HG02852 (cell line): ENCODE data around the gene APBA2.
"Not testable (repeated sequence)": the region's sequence is repeated elsewhere in the genome, so short reads cannot be mapped to it uniquely, and the experiment has no call there.

Source experiments
- ATAC-seq: cut with Tn5 transposase; IDR thresholded peaks from one replicate; pipeline ENCODE4 v1.9.1; 2021; ENCODE audit warnings: mild to moderate bottlenecking, moderate library complexity; ENCODE audit not compliant: unreplicated experiment

The APBA2 gene

DNA sequence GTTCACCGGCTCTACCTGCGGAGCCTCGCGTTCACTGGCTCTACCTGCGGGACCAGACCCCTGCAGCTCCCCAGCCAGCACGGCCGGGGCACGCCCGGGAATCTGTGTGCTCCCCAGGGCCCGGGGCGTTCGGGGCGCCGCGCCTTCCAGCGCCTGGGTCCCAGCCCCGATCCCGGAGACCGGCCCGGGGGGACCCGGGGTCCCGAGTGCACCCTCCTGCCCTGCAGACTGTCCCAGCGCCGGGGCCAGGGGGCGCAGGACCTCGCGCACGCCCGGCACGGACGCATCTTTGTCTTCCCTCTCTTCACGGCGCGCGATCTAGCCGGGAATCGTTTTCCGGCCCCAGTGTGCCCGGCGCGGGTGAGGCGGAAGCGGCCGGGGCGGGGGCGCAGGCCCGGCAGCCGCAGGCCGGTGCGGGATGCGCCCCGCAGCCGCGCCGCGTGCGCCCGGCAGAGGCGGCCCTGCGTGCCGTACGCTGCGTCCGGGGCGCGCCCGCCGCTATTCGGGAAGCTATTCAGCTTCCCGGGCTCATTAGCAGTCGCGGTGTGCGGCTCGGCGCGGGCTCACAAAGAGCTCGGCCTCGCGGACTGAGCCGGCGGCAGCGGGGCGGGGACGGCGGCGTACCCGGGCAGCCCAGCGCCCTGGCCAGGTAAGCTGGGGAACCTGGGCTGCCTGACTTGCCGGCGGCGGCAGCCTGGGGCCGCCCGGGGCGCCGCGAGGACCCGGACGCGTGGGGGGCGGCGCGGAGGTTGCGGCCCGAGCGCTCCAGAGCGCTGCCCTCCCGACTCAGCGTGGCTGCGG lies at the start of gene APBA2:
APBA2 (plus strand) TSS at position 345 of the 801 bp plus-strand sequence. CDS start 167,911 bp downstream, outside the sequence.
- ATAC-seq = no peak

DNA sequence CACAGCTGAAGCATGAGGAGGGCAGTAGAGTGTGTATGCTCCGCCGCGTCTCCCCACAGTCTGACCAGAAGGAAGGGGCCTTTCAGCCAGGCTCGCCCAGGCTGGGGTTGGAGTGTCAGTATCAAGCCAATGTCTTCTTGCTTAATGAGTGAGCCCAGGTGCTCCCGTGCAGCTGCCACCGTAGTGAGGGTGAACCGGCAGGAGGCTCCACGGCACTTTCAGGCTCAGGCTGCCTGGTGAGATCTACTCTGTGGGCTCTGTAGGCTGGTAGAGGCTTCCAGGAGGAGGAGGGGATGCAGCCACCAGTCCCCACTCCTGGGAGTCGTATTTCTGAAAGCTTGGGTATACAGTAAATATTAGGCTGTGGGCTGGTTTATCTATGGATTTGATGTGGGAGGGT lies 45.5 kb upstream of the APBA2 start:
- ATAC-seq = not testable (repeated sequence)

DNA sequence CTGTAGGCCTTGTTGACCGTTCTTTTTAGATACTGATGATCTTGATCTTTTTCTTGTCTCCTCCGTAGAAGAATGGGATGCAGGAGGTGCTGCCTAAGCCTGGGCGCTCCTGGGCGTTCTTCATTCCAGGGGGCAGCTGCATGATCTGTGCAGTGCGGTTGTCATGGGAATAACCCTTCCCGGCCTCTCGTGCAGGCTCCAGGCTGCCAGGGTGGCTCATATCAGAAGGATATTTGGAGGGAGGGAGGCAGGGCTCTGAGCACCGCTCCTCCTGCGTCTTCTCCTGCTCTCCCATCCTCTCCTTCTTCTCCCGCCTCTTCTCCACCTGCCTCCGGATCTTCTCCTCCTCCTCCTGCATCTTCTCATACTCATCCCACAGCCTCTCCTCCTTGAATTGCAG lies 43.6 kb upstream of the APBA2 start:
- not testable (repeated sequence) for ATAC-seq

DNA sequence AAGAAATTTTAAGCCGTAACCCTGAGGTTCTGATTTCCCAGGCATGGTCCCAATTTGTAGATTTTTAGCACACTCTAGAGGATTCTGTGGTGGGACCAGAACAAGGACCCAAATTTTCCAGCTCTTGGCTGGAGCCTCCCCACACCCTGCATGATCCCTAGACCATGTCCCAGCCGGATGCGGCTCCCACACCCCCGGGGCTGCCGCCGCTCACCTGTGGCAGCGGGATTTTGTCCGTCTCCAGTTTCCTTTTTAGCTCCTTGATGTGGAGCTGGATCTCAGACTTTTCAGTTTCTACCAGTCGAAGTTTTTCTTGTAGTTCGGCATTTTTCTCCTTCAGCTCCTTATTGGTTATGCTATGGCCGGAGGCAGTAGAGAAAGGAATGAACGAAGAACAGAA lies 42.3 kb upstream of the APBA2 start:
- ATAC-seq = not testable (repeated sequence)

DNA sequence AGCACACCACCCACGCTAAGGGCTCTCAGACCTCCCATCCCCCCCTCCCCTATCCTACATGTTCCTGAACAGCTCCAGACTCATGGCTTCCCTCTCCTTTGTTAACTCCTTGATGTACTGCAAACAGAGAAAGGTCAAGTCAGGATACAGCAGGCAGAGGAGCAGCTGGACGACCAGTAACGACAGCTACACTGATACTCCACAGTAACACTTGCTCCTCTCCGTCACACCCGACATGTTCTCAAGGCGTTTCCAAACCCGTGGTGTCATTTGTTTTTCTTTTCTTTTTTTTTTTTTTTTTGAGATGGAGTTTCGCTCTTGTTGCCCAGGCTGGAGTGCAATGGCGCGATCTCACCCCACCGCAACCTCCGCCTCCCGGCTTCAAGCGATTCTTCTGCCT lies 41.6 kb upstream of the APBA2 start:
- not testable (repeated sequence) for ATAC-seq

DNA sequence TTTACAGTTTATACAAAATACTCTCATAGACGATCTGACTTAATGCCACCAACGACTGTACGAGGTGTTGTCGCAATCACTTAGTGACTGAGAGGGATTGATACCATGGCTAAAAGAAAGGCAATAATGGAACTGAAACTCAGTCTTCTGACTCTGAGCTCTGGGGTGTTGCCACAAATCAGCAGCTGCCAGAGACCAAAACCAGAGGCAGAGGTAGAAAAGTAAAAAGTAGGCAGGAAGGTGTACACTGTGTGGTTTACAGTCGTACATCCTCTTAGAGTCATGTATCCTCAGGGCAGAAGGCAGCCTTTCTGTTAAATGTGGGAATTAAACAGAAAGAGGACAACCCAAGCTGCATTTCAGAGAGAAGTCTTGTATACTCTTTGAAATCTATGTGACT lies 38.5 kb upstream of the APBA2 start:
- not testable (repeated sequence) for ATAC-seq

DNA sequence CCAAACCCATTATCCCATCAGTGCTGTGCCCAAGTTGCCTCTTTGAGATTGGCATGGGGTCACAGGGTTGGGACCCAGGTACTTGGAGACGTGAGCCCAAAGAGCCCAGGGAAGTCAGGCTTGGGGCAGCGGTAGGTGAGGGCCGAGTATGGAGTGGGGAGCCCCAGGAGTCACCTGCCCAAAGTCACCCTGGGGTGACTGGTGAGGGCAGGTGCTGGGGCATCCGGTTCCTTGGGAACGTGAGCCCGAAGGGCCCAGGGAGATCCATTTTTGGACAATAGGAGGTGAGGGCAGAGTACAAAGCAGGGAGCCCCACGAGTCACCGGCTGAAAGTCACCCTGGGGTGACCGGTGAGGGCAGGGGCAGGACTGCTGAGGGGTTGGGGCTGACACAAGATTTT lies 37.8 kb upstream of the APBA2 start:
- ATAC-seq = not testable (repeated sequence)

DNA sequence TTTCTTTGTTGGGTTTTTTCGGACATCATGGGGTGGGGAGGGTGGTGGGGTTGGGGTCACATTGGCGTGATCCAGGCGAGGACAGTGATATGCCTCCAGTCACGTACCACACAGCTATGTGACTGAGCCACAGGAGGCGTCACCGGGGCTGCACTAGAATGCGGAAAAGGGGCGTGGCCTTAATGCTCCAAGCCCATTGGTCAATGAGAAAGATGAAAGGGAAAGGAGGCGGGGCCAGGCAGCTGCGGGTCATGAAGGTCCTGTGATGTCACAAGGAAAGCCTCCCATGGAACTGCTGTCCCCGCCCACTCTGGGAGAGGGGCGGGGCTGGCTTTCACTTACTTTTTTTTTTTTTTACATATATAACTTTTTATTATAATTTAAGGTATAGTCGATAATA lies 37.3 kb upstream of the APBA2 start, which contains the start of gene GOLGA6L7:
GOLGA6L7 (minus strand) TSS at position 124 of the 400 bp plus-strand sequence; CDS start at position 29, 95 bp downstream.
- ATAC-seq = not testable (repeated sequence)

DNA sequence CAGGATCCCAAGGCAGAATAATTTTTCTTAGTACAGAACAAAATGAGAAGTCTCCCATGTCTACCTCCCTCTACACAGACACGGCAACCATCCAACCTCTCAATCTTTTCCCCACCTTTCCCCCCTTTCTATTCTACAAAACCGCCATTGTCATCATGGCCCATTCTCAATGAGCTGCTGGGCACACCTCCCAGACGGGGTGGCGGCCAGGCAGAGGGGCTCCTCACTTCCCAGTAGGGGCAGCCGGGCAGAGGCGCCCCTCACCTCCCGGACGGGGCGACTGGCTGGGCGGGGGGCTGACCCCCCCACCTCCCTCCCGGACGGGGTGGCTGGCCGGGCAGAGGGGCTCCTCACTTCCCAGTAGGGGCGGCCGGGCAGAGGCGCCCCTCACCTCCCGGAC lies 36.5 kb upstream of the APBA2 start:
- not testable (repeated sequence) for ATAC-seq

DNA sequence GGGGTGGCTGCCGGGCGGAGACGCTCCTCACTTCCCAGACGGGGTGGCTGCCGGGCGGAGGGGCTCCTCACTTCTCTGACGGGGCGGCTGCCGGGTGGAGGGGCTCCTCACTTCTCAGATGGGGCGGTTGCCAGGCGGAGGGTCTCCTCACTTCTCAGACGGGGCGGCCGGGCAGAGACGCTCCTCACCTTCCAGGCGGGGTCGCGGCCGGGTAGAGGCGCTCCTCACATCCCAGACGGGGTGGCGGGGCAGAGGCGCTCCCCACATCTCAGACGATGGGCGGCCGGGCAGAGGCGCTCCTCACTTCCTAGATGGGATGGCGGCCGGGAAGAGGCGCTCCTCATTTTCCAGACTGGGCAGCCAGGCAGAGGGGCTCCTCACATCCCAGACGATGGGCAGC lies 36.0 kb upstream of the APBA2 start:
- not testable (repeated sequence) for ATAC-seq

DNA sequence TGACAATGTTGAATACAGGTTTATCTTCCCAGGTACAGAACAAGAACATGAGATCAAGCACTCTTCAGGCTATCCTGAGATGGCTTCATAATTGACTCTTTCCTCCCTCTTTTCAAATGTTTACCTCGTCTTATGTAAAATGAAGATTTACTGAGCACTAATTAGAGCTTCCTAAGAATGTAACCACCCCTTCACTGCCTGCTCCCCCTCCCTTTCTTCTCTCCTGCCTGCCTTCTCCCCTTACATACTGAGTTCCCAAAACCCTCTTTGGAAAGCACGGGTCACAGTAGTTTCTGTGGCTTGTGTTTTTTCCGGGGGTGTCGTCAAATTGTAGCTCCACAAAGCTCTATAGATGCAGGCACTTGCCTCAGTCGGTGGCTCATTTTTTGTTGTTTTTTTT lies 32.1 kb upstream of the APBA2 start:
- not testable (repeated sequence) for ATAC-seq

DNA sequence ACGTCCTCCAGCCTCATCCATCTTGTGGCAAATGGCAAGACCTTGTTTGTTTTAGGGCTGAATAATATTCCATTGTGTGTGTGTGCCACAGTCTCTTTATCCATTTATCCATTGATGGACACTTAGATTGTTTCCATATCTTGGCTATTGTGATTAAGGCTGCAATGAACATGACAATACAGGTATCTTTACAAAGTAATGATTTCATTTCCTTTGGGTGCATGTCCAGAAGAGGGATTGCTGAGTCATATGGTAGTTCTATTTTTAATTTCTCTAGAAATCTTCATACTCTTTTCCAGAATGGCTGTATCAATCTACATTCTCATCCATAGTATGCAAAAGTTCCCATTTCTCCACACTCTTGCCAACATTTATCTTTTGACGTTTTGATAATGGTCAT lies 31.2 kb upstream of the APBA2 start:
- not testable (repeated sequence) for ATAC-seq

DNA sequence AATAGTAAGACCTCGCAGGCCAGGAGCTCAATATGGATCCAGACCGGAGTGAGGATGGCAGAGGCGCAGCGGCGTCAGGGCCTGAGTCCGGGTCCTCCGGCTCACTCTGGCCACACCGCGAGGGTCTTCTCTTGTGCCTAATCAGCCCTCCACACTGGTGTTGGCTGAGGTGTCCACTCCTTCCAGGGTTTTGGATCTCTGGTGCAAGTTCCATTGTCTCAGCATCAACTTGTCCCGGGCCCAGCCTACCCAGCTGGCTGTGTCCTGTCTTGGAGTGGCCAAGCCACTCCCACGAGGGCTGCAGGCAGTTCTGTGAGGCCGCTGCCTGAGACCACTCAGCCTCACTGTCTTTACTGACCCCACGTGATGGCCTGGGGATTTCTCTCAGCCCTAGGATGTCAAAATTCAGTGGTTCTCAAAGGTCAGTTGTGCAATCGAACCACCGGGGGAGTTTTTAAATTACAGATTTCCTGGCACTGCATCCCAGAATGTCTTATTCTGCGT lies 24.7 kb upstream of the APBA2 start:
- ATAC-seq = no peak

DNA sequence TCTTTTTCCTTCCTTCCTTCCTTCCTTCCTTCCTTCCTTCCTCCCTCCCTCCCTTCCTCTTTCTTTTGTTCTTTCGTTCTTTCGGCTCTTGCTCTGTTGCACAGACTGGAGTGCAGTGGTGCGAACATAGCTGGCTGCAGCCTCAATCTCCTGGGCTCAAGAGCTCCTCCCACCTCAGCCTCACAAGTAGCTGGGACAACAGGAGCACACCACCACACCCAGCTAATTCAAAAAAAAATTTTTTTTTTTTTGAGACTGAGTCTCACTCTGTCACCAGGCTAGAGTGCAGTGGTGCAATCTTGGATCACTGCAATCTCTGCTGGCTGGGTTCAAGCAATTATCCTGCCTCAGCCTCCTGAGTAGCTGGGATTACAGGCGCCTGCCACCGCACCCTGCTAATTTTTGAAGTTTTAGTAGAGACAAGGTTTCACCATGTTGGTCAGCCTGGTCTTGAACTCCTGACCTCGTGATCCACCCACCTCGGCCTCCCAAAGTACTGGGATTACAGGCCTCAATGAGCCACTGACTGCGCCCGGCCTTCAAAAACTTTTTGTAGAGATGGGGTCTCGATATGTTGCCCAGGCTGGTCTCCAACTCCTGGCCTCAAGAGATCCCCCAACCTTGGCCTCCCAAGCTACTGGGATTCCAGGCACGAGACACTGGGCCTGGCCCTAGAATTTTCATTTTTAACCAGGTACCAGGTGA lies 24.0 kb upstream of the APBA2 start:
- ATAC-seq = not testable (repeated sequence)

DNA sequence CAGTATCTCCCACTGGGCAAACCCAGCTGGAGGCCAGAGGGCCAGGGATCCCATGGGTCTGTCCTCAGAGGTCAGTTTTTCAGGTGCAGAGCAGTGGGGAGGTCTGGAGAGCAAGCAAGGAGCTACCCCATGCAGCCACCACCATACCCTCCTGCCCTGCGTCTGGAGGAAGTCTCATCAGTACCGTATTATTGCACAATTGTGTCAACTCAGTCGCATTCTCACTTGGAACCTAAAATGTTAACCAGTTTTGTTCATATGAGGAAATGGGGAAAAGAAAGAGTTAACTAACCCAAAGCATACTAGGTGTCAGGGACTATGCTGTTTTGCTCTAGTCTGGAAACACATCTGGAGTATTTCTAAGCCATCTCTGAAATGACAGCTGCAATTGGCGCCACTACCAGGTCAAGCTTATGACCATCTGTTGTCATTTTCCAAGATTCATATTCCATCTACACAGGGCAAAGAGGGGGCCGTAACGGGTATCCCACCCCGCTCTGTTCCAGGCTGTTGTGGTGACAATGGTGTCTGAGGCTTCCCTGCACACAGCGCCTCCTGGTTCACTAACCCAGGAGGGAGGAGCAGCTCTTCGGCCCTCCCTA lies 16.9 kb upstream of the APBA2 start:
- no peak for ATAC-seq

DNA sequence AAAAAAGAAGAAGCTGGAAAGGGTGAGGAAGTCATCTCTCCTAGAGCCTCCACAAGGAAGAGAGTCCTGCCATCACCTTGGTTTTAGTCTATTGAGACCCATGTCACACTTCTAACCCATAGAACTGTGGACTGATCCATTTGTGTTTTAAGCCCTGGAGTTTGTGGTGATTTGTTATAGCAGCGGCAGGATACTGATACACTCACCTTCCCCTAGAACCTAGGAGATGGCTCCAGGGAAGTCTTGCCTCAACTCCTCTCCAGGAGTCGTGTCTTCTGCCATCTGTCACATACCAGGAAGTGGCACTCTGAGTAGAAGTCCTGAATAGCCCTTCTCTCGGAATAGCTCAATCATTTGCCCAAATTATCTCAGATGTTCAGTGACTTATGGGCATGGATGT lies 14.6 kb upstream of the APBA2 start:
- no peak for ATAC-seq

DNA sequence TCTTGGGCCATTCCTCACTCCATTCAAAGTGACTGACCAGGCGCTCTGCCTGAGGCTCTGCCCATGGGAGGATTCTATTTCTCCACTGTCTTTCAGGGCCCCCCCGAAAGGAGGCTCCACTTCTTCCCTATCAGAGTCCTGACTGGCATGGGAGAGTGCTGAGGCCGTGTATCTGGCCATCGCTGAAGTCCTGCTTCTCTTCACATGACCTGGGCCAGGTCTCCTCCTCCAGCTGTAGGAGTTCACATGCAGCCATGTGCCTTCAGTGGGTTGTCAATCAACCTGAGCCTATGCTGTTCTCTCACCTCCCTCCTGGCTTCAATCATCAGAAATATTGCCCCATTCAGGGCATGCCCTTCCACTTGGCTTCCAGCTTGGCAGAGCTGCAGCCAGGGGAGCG lies 12.8 kb upstream of the APBA2 start:
- ATAC-seq = no peak

DNA sequence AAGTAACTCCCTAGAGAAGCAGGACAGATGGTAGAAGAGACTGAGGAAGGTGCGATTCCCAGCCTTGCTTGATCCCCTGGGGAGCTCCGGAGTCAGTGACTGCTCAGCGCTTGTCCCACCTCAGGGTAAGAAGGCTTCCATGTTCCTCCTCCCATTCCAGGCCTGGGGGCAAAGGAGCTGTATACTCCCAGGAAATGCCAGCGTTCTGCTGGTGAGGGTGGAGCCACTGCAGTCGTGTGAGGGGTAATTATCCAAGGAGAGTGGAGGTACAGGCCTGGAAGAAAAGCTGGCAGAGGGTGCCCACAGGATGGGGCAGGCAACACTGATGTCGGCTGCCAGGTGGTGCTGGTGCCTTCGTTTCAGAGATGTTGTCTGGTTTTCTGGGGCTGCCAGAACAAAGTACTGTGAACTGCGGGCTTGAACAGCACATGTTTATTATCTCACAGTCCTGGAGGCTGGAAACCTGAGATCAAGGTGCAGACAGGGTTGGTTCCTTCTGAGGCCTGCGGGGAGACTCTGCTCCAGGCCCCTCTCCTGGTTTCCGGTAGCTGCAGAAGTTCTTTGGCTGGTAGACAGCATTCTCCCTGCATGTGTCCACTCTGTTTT lies 12.1 kb upstream of the APBA2 start:
- no peak for ATAC-seq

DNA sequence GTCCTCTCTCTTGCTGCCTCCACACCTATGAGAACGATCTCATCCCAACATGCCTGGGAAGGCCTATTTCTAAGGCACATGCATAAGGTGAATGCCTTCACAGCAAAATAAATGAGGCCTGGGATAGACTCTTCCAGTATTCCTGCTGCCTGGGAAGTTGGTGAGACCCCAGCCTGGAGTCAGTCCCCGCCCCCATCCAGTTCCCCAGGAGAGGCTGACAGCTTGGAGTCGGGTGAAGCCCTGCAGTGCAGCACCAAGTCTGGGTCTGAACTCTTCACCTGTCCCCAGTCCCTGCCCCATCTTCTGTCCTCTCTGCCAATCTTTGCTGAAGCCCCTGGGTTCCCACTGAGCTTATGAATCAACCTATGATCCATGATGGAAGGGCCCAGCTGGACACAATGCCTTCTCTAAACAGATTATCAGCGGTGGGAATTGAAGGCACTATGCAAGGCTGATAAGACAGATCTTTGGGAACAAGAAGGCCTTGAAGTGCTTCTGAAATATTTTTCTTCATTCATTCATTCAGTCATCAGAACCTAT lies 10.2 kb upstream of the APBA2 start:
- ATAC-seq = no peak

DNA sequence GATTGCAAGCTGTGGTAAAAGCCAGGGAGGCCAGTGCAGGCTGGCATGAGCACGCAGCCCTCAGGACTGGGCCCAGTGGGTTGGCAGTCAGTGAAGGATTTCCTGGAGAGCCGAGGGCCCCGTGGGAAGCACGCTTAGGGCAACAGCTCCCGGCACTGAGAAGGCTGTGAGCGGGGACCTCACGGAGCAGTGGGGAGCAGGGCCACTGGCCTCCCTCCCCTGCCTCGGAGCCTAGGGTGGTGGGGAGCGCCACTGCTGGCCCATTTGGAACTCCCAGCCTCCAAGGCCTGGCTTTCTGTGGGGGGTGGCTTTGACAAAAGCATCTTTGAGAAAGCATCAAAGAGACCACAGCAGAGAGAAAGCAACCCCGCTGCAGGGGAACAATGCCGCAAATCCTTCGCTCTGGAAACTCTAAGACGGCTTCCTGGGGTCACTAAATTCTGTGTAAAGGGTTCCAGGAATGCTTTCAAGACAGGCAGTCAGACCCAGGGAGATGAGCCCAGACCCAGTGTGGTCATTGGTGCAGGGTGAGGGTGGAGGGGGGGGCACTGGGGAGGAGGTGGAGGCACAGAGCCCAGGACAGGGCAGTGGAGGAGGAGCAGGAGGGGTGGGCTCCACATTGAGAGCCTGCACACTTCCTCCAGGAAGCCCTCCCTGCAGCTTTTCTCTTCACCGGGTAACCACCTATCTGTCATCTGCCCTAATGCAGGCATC lies 9.5 kb upstream of the APBA2 start:
- no peak for ATAC-seq
